Measurements from ENCODE around the gene PSMB7.

PSMB7 gene

GRCh38 chr9:124356745-124357390 is 58.4 kb downstream of the PSMB7 start:
- DNase-seq (ENCODE audit: low spot score) = no peak

GRCh38 chr9:124355941-124356744 is 59.1 kb downstream of the PSMB7 start:
- DNase-seq (ENCODE audit: low spot score) = no peak

GRCh38 chr9:124355039-124355940 is 60.0 kb downstream of the PSMB7 start:
- DNase-seq (ENCODE audit: low spot score) = no peak

GRCh38 chr9:124354346-124355038 is 60.8 kb downstream of the PSMB7 start:
- DNase-seq (ENCODE audit: low spot score) = no peak

- no peak for DNase-seq (ENCODE audit: low spot score)
These were observed 61.4 kb downstream of the PSMB7 start for GRCh38 chr9:124353811-124354274.

- DNase-seq (ENCODE audit: low spot score) = no peak
These were observed 62.0 kb downstream of the PSMB7 start for GRCh38 chr9:124353166-124353768.

- DNase-seq (ENCODE audit: low spot score) = no peak
These were observed 62.6 kb downstream of the PSMB7 start for GRCh38 chr9:124352616-124353015.

- no peak for DNase-seq (ENCODE audit: low spot score)
These were observed 63.4 kb downstream of the PSMB7 start for GRCh38 chr9:124351672-124352468.

GRCh38 chr9:124350494-124351263 is 64.6 kb downstream of the PSMB7 start:
- no peak for DNase-seq (ENCODE audit: low spot score)

GRCh38 chr9:124349675-124350493 is 65.4 kb downstream of the PSMB7 start:
- DNase-seq (ENCODE audit: low spot score) = no peak

GRCh38 chr9:124349267-124349666 is 66.0 kb downstream of the PSMB7 start:
- DNase-seq (ENCODE audit: low spot score) = no peak

- no peak for DNase-seq (ENCODE audit: low spot score)
These were observed 66.4 kb downstream of the PSMB7 start for GRCh38 chr9:124348831-124349230.

- DNase-seq (ENCODE audit: low spot score) = no peak
These were observed 66.9 kb downstream of the PSMB7 start for GRCh38 chr9:124348363-124348762.

- DNase-seq (ENCODE audit: low spot score) = no peak
These were observed 67.3 kb downstream of the PSMB7 start for GRCh38 chr9:124347968-124348358.

- DNase-seq (ENCODE audit: low spot score) = no peak
These were observed 67.9 kb downstream of the PSMB7 start for GRCh38 chr9:124347206-124347967.

GRCh38 chr9:124346347-124347163 is 68.7 kb downstream of the PSMB7 start:
- DNase-seq (ENCODE audit: low spot score) = no peak

GRCh38 chr9:124345751-124346281 is 69.4 kb downstream of the PSMB7 start:
- no peak for DNase-seq (ENCODE audit: low spot score)
